ENCODE data around the gene CPEB3. TPM values are rescaled to one million over a fixed set of nuclear protein-coding genes. Genes with fewer than 3 reads are reported as not detected.
"Not testable (repeated sequence)": the region's sequence is repeated elsewhere in the genome, so short reads cannot be mapped to it uniquely, and the experiment has no call there.

CPEB3 gene
- total RNA-seq, 5 donors from 2014 or later (not counting 1 experiment from before 2014, with no cell fraction given): 2.7 to 4.1 (median 3.1) TPM

- ChIA-PET POLR2A (no interaction called here), CTCF (no interaction called here)
- DNase-seq (no peak), ATAC-seq (replicated peaks in 1 of 4) (no peak)
- no peaks in the 10 kb centered on the region for H3K4me1 ChIP-seq (ENCODE audit: control insufficient read depth in 1 of 2, extremely low read depth in 1 of 2, insufficient read depth in 2 of 2, low read length in 2 of 2)
- no peak overlapping the region for H3K27ac ChIP-seq (ENCODE audit: low read length)
- no peaks in the 10 kb centered on the region for H3K9me3 Mint-ChIP-seq
- peaks cover 5% of the 10 kb centered on the region for H3K36me3 Mint-ChIP-seq
- no peaks in the 10 kb centered on the region for H3K27me3 Mint-ChIP-seq
- H3K4me1 Mint-ChIP-seq: peaks cover 0 to 7% (median 5%) of the 10 kb centered on the region in 3 donors
- H3K27me3 ChIP-seq (replicated peaks in 1 of 2; ENCODE audit: control insufficient read depth in 2 of 2, extremely low read depth in 1 of 2, insufficient read depth in 2 of 2, low read length in 1 of 2): no peaks in the 10 kb centered on the region
- no peak overlapping the region for H3K27ac Mint-ChIP-seq
- no peaks in the 10 kb centered on the region for H3K9me3 ChIP-seq
- no peak overlapping the region for H3K4me3 ChIP-seq (ENCODE audit: control insufficient read depth in 1 of 2, extremely low read depth in 1 of 2, low read length in 1 of 2)
- H3K4me3 Mint-ChIP-seq: no peak overlapping the region
- H3K36me3 ChIP-seq (ENCODE audit: control insufficient read depth in 2 of 2, extremely low read depth in 1 of 2, insufficient read depth in 1 of 2, low read length in 1 of 2): no peaks in the 10 kb centered on the region
These were observed 140.1 kb downstream of the CPEB3 start for GRCh38 chr10:92150823-92151222.

- H3K27ac Mint-ChIP-seq: no peak overlapping the region
- Histone ChIP-seq H3K4me1 (ENCODE audit: control insufficient read depth in 1 of 2, extremely low read depth in 1 of 2, insufficient read depth in 2 of 2, low read length in 2 of 2) (no peaks in the 10 kb centered on the region), H3K27ac (ENCODE audit: low read length) (no peak overlapping the region), H3K27me3 (replicated peaks in 1 of 2; ENCODE audit: control insufficient read depth in 2 of 2, extremely low read depth in 1 of 2, insufficient read depth in 2 of 2, low read length in 1 of 2) (no peaks in the 10 kb centered on the region), H3K36me3 (ENCODE audit: control insufficient read depth in 2 of 2, extremely low read depth in 1 of 2, insufficient read depth in 1 of 2, low read length in 1 of 2) (no peaks in the 10 kb centered on the region), H3K4me3 (ENCODE audit: control insufficient read depth in 1 of 2, extremely low read depth in 1 of 2, low read length in 1 of 2) (no peak overlapping the region), H3K9me3 (no peaks in the 10 kb centered on the region)
- ChIA-PET POLR2A (no interaction called here), CTCF (no interaction called here)
- 100% methylated on average over 1 of the region's 1 CpG for WGBS (ENCODE audit: insufficient coverage)
- H3K36me3 Mint-ChIP-seq: peaks cover 5% of the 10 kb centered on the region
- ATAC-seq (replicated peaks in 1 of 4) (no peak), DNase-seq (no peak)
- peaks cover 0 to 8% (median 5%) of the 10 kb centered on the region in 3 donors for H3K4me1 Mint-ChIP-seq
- H3K27me3 Mint-ChIP-seq: no peaks in the 10 kb centered on the region
- no peak overlapping the region for H3K4me3 Mint-ChIP-seq
- H3K9me3 Mint-ChIP-seq: no peaks in the 10 kb centered on the region
These were observed 141.6 kb downstream of the CPEB3 start for GRCh38 chr10:92149261-92149660.

DNA sequence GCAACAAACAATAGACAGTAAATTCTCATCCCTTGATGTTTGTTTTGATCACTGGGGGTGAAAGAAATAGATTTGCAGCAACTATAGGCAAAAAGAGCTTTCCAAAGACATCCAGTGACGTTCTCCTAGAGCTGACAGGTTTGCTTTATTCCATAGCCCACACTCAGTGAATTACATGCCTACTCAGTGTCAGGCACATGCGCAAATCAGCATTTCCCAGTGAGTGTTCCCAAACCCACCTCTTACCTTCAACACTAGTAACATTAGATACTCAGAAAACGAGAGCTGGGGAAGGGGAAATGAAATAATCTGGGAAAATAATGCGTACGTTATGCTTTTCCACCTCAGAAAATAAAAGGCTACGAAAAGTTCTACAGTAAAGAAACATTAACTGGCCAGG, 144.1 kb downstream of the CPEB3 start:
- Mint-ChIP-seq H3K27ac (no peak overlapping the region), H3K36me3 (peaks cover 4% of the 10 kb centered on the region), H3K9me3 (no peaks in the 10 kb centered on the region), H3K27me3 (no peaks in the 10 kb centered on the region), H3K4me3 (no peak overlapping the region), H3K4me1 (peaks cover 0 to 11% (median 5%) of the 10 kb centered on the region in 3 donors)
- Histone ChIP-seq H3K9me3 (no peaks in the 10 kb centered on the region), H3K4me3 (ENCODE audit: control insufficient read depth in 1 of 2, extremely low read depth in 1 of 2, low read length in 1 of 2) (no peak overlapping the region), H3K27ac (ENCODE audit: low read length) (no peak overlapping the region), H3K36me3 (ENCODE audit: control insufficient read depth in 2 of 2, extremely low read depth in 1 of 2, insufficient read depth in 1 of 2, low read length in 1 of 2) (no peaks in the 10 kb centered on the region), H3K4me1 (ENCODE audit: control insufficient read depth in 1 of 2, extremely low read depth in 1 of 2, insufficient read depth in 2 of 2, low read length in 2 of 2) (no peaks in the 10 kb centered on the region), H3K27me3 (replicated peaks in 1 of 2; ENCODE audit: control insufficient read depth in 2 of 2, extremely low read depth in 1 of 2, insufficient read depth in 2 of 2, low read length in 1 of 2) (no peaks in the 10 kb centered on the region)
- WGBS (ENCODE audit: insufficient coverage): 100% methylated on average over 1 of the region's 6 CpGs
- ChIA-PET CTCF (no interaction called here), POLR2A (no interaction called here)
- no peak for DNase-seq
- no peak for ATAC-seq (replicated peaks in 1 of 4)

- no peak overlapping the region for H3K27ac Mint-ChIP-seq
- Histone ChIP-seq H3K9me3 (no peaks in the 10 kb centered on the region), H3K27ac (ENCODE audit: low read length) (no peak overlapping the region), H3K36me3 (ENCODE audit: control insufficient read depth in 2 of 2, extremely low read depth in 1 of 2, insufficient read depth in 1 of 2, low read length in 1 of 2) (no peaks in the 10 kb centered on the region), H3K4me1 (ENCODE audit: control insufficient read depth in 1 of 2, extremely low read depth in 1 of 2, insufficient read depth in 2 of 2, low read length in 2 of 2) (no peaks in the 10 kb centered on the region), H3K27me3 (replicated peaks in 1 of 2; ENCODE audit: control insufficient read depth in 2 of 2, extremely low read depth in 1 of 2, insufficient read depth in 2 of 2, low read length in 1 of 2) (no peaks in the 10 kb centered on the region), H3K4me3 (ENCODE audit: control insufficient read depth in 1 of 2, extremely low read depth in 1 of 2, low read length in 1 of 2) (no peak overlapping the region)
- peaks cover 0 to 11% (median 5%) of the 10 kb centered on the region in 3 donors for H3K4me1 Mint-ChIP-seq
- CTCF ChIA-PET: interaction anchor here in 1 of 2 donors (0.7 kb wide), 1 partner anchor 97 kb away, joined by 4 read pairs; no protein-coding TSS in a partner anchor
- ATAC-seq (replicated peaks in 1 of 4) (no peak), DNase-seq (no peak)
- POLR2A ChIA-PET: interaction anchor here in 1 of 2 donors (0.6 to 0.8 kb wide), 2 partner anchors 17 to 459 kb away, joined by 4 to 6 read pairs; no protein-coding TSS in a partner anchor
- no peaks in the 10 kb centered on the region for H3K27me3 Mint-ChIP-seq
- peaks cover 4% of the 10 kb centered on the region for H3K36me3 Mint-ChIP-seq
- no peak overlapping the region for H3K4me3 Mint-ChIP-seq
- H3K9me3 Mint-ChIP-seq: no peaks in the 10 kb centered on the region
- no CpG with 5 or more reads among the region's 1 CpG for WGBS (ENCODE audit: insufficient coverage)
These were observed 144.8 kb downstream of the CPEB3 start for GRCh38 chr10:92146107-92146506.

DNA sequence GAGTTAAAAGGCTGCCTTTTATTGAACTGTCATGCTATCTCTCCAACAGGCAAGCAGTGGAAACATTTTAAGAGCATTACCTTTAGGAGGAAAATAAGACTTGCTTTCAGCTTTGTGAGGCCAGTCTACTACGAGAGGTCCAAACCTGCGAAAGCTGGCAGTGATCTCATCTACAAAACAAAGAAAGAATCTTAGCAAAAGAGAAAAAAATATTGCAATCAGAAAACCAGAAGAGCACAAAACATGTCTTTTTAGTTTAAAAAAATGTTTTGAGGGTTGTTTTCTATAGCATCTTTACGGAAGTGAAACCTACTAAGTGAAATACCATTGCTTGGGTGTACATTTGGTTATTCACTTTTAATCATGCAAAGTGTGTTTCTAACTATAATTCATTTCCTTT, 147.9 kb downstream of the CPEB3 start:
- ATAC-seq (replicated peaks in 1 of 4): no peak
- Histone ChIP-seq H3K4me3 (ENCODE audit: control insufficient read depth in 1 of 2, extremely low read depth in 1 of 2, low read length in 1 of 2) (no peak overlapping the region), H3K27me3 (replicated peaks in 1 of 2; ENCODE audit: control insufficient read depth in 2 of 2, extremely low read depth in 1 of 2, insufficient read depth in 2 of 2, low read length in 1 of 2) (no peaks in the 10 kb centered on the region), H3K36me3 (ENCODE audit: control insufficient read depth in 2 of 2, extremely low read depth in 1 of 2, insufficient read depth in 1 of 2, low read length in 1 of 2) (no peaks in the 10 kb centered on the region), H3K27ac (ENCODE audit: low read length) (no peak overlapping the region), H3K9me3 (no peaks in the 10 kb centered on the region), H3K4me1 (ENCODE audit: control insufficient read depth in 1 of 2, extremely low read depth in 1 of 2, insufficient read depth in 2 of 2, low read length in 2 of 2) (no peaks in the 10 kb centered on the region)
- Mint-ChIP-seq H3K4me1 (peaks cover 0 to 11% (median 5%) of the 10 kb centered on the region in 3 donors), H3K27ac (no peak overlapping the region), H3K27me3 (no peaks in the 10 kb centered on the region), H3K9me3 (no peaks in the 10 kb centered on the region), H3K4me3 (no peak overlapping the region), H3K36me3 (peaks cover 18% of the 10 kb centered on the region)
- POLR2A ChIA-PET: no interaction called here
- no peak for DNase-seq
- no CpG with 5 or more reads among the region's 3 CpGs for WGBS (ENCODE audit: insufficient coverage)
- CTCF ChIA-PET: no interaction called here

DNA sequence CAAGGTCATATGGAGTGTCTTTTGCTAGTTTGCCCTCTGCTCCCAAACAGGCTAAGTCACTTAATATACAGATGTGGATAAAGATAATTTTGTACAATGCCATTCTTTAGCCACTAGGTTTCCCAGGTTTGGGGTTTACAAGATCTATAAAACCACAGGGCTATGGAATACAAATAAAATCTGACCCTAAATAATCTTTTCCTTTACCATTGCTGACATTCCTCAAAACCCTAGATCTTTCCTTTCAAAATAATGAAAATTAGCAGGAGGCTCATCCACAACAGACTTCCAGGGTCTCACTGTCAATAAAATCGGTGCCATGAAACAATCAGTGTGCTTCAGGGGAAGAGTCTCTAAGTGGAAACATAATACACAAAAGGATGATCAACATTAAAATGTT, 148.4 kb downstream of the CPEB3 start:
- H3K9me3 ChIP-seq: no peaks in the 10 kb centered on the region
- Mint-ChIP-seq H3K27ac (no peak overlapping the region), H3K4me1 (peaks cover 0 to 11% (median 5%) of the 10 kb centered on the region in 3 donors), H3K36me3 (peaks cover 21% of the 10 kb centered on the region), H3K27me3 (no peaks in the 10 kb centered on the region), H3K9me3 (no peaks in the 10 kb centered on the region), H3K4me3 (no peak overlapping the region)
- no peaks in the 10 kb centered on the region for H3K4me1 ChIP-seq (ENCODE audit: control insufficient read depth in 1 of 2, extremely low read depth in 1 of 2, insufficient read depth in 2 of 2, low read length in 2 of 2)
- no peak overlapping the region for H3K4me3 ChIP-seq (ENCODE audit: control insufficient read depth in 1 of 2, extremely low read depth in 1 of 2, low read length in 1 of 2)
- H3K27me3 ChIP-seq (replicated peaks in 1 of 2; ENCODE audit: control insufficient read depth in 2 of 2, extremely low read depth in 1 of 2, insufficient read depth in 2 of 2, low read length in 1 of 2): no peaks in the 10 kb centered on the region
- DNase-seq: no peak
- no peak overlapping the region for H3K27ac ChIP-seq (ENCODE audit: low read length)
- CTCF ChIA-PET: interaction anchor here in 1 of 2 donors (0.7 kb wide), 1 partner anchor 640 kb away, joined by 8 read pairs; no protein-coding TSS in a partner anchor
- no peak for ATAC-seq (replicated peaks in 1 of 4)
- no CpG with 5 or more reads among the region's 1 CpG for WGBS (ENCODE audit: insufficient coverage)
- no peaks in the 10 kb centered on the region for H3K36me3 ChIP-seq (ENCODE audit: control insufficient read depth in 2 of 2, extremely low read depth in 1 of 2, insufficient read depth in 1 of 2, low read length in 1 of 2)
- POLR2A ChIA-PET: no interaction called here

DNA sequence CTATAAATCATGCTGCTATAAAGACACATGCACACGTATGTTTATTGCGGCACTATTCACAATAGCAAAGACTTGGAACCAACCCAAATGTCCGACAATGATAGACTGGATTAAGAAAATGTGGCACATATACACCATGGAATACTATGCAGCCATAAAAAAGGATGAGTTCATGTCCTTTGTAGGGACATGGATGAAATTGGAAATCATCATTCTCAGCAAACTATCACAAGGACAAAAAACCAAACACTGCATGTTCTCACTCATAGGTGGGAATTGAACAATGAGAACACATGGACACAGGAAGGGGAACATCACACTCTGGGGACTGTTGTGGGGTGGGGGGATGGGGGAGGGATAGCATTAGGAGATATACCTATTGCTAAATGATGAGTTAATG, 149.7 kb downstream of the CPEB3 start:
- H3K4me1 ChIP-seq (ENCODE audit: control insufficient read depth in 1 of 2, extremely low read depth in 1 of 2, insufficient read depth in 2 of 2, low read length in 2 of 2); H3K4me3 ChIP-seq (ENCODE audit: control insufficient read depth in 1 of 2, extremely low read depth in 1 of 2, low read length in 1 of 2); H3K27me3 Mint-ChIP-seq; H3K9me3 ChIP-seq; H3K27me3 ChIP-seq (replicated peaks in 1 of 2; ENCODE audit: control insufficient read depth in 2 of 2, extremely low read depth in 1 of 2, insufficient read depth in 2 of 2, low read length in 1 of 2); H3K4me1 Mint-ChIP-seq; H3K27ac ChIP-seq (ENCODE audit: low read length); H3K36me3 ChIP-seq (ENCODE audit: control insufficient read depth in 2 of 2, extremely low read depth in 1 of 2, insufficient read depth in 1 of 2, low read length in 1 of 2); H3K9me3 Mint-ChIP-seq; ATAC-seq (replicated peaks in 1 of 4); H3K4me3 Mint-ChIP-seq; H3K27ac Mint-ChIP-seq; CTCF ChIA-PET; DNase-seq; POLR2A ChIA-PET: not testable (repeated sequence)
- peaks cover 35% of the 10 kb centered on the region for H3K36me3 Mint-ChIP-seq
- WGBS (ENCODE audit: insufficient coverage): no CpG with 5 or more reads among the region's 3 CpGs
